AG20443 (cell line): ENCODE measurements around the gene CSNK1D.

ENCODE experiments used
- DNase-seq: peaks from one replicate; pipeline ENCODE4 v3.0.0; 2012; ENCODE audit warnings: low spot score, mixed read lengths

The CSNK1D gene

DNA sequence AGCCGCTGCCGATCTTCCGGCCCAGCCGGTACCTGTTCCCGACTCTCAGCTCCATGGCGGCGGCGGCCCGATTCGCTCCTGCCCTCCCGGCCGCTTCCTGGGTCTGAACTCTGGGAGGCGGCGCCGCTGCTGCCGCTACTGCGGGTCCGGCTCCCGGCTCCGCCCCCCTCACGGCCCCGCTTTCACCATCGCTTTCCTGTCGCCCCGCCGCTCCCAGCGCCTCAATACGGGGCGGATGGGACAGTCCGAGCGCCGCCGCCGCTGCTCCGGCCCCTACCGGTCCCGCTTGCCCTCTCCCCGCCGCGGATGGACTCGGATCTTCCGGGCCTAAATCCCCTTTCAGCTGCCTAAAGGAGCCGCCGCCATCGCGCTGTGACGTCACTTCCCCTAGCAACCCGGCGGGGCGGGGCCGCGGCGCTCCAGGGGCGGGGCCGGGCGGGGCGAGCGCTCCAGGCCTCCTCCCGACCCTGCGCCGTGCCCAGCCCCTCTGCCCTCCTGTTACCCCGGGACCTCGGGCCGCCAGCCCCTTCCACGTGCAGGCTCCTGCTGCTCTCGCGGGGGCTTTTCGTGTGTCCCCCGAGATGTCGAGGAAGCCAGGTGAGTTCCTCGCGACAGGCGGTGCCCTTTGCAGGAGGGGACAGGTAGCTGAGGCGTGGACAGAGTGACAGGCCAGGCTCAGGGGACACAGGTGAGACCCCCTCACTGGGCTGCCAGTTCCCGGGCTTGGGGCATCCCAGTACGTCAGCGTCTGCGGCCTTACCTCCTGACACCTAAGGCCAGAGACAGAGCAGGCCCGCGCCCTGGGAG, at the start of gene CSNK1D:
Gene CSNK1D (minus strand): TSS at position 374 of the 807 bp plus-strand sequence. CDS start 319 bp downstream, at position 55.
- DNase-seq: peak; percentile 97

DNA sequence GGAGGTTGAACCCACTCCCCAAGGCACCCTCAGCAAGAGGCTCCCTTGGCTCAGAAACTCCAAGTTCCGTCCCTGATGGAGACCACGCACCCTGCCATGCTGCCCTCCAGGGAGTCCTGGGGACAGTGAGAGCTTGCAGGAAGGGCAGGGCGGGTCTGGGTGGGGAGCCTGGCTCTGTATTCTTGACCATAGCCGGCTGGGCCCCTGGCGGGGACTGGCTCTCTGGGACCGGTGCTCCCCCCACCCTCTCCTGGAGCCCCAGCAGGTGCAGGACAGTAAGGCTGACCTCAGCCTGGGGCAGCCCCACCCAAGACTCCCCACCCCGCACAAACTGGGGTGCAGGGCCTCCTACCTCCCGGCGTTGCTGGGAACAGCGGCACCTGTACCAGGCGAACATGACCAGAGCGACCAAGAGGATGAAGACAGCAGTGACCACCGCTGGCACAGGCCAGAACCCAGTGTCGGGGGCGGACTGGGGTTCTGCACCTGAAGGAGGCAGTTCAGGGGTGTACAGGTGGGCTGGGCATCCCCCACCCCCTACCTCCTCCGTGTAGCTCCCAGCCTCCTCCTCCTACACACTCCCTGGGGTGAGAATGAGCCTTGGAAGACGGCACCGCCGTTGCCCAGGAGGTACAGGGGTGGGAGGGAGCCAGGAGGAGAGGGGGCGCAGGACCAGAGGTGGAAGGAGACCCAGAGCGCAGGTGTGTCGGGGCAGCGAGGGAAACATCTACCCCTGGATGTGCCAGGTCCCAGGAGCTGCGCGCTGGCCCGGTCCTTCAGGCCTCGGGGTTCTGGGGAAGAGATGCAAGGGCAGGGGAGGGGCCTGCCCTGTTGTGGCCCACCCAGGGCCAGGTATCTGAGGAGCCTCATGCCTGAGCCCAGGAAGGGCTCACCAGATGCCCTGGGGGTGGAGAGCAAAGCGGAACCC, 49.3 kb upstream of the CSNK1D start:
- DNase-seq: no peak

DNA sequence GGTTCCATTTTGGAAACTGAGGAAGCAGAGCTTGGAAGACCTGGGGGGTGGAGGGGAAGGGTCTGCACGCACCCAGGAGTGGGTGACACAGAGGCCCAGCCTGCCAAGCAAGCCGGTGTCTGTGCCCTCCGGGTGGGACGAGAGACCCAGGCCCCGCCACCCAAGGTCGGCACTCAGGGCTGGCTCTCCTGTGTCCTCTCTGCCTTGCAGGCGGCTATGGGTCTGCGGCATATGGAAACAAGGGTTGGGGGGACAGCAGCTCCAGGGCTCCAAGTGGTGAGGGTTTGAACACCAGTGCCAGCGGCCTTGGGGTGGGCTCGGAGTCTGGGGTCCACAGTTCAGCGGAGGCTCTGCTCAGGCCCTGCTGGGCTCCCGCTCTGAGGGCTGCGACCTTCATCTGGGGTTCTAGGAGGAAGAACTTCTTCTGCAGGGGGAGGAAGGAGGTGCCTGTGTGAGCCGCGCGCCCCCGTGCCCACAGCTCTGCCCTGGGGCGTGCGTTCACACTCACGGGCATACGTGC, 48.5 kb upstream of the CSNK1D start:
- DNase-seq: no peak

DNA sequence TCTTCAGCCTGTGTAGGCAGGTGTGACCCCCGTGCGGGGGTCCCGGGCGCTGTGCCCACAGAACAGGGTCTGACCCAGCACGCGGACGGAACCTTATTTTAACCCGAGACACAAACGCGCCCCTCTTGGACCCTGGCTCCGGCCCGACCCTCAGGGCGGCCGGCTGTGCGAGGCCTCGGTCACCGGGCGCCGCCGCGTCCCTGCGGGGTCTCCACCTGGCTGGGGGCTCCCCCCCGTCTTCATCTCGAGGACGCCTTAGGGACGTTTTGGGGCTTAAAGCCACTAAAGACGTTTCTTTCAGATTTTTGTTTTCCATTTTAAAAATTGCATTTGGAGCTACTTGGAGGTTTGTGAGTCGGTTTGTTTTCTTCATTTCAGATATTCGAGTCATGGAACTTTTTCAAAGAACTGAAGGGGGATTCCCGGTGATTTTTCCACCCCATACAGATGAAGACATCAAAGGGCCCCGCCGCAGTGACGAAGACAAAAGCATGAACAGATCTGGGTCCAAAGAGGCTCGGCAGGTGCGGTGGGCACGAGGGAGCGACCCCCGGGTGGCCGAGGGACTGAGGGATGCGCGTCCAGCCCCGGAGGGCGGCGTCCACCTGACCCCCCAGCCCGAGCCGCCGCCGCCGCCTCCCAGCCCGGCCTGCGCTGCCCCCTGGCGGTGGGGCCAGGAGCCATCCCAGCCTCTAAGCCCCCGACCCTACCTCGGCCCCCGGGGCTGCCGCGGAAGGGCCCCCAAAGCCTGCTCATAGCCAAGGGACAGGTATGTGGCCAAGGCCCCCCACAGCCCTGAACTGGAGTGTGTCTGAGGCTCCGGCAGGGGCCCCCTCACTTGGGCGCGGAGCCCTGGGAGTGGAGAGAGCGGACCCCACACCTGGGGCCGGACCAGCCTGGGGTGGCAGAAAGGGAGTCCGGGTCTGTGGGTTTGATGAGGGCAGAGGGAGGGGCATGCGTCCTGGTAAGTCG, 47.7 kb upstream of the CSNK1D start:
- peak; percentile 72 for DNase-seq

DNA sequence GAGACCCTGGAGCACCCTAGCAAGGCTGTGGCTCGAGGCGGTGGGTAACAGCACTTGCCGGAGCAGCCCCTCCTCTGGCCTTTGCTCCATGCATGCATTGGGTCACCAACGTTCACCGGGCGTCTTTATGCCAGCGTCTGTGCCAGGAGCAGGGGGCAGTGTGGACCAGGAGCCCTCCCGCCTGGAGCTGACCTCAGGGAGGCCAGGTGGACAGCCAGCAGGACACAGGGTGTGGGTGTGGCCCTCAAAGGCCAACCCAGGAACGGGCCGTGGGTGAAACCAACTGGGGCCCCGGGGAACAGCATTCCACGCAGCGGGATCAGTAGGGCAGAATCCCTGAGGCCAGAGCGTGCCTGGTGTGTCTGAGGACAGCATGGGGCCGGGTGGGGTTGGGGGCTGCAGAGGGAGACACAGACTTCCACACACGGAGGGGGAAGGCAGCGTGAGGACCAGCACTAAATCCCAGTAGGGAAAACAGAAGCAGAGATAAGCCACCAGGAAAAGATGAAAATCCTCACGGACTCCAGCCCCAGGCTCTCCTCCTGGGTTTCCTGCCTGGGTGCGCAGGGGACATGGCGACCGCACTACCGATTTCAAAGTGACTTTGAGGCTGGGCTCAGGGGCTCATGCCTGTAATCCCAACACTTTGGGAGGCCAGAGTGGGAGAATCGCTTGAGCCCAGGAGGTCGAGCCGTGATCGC, 46.8 kb upstream of the CSNK1D start:
- DNase-seq: no peak

DNA sequence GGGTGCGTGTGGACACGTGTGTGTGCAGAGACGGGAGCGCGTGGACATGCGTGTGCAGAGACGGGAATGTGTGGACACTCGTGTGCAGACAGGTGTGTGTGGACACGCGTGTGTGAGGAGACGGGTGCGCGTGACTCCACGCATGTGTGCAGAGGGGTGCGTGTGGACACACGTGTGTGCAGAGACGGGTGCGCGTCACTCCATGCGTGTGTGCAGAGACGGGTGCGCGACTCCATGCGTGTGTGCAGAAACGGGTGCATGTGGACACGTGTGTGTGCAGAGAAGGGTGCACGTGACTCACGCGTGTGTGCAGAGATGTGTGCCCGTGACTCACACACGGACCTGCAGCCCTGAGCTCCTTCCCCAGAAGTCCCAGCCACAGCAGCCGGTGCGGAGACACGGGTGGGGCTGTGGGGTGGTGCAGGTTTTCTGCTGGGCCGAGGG, 46.1 kb upstream of the CSNK1D start:
- DNase-seq: no peak

DNA sequence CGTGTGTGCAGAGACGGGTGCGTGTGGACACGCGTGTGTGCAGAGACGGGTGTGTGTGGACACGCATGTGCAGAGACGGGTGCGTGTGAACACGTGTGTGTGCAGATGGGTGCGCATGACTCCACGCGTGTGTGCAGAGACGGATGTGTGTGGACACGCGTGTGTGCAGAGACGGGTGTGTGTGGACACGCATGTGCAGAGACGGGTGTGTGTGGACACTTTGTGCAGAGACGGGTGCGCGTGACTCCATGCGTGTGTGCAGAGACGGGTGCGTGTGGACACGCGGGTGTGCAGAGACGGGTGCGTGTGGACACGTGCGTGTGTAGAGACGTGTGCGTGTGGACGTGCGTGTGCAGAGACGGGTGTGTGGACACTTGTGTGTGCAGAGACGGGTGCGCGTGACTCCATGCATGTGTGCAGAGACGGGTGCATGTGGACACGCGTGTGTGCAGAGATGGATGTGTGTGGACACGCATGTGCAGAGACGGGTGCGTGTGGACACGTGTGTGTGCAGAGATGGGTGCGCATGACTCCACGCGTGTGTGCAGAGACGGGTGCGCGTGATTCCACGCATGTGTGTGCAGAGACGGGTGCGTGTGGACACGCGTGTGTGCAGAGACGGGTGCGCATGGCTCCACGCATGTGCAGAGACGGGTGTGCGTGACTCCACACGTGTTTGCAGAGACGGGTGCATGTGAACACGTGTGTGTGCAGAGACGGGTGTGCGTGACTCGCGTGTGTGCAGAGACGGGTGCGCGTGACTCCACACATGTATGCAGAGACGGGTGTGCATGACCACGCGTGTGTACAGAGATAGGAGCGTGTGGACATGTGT, 45.5 kb upstream of the CSNK1D start:
- no peak for DNase-seq

DNA sequence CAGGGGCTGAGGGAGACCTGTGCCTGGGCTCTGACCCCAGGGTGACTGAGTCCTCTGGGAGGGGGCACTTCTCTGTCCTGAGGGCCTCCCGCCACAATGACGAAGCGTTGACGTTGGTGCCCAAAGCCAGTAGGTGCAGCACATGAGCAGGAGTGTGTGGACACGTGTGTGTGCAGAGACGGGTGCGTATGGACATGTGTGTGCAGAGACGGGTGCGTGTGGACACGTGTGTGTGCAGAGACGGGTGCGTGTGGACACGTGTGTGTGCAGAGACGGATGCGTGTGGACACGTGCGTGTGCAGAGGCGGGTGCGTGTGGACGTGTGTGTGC, 44.6 kb upstream of the CSNK1D start:
- DNase-seq: no peak

DNA sequence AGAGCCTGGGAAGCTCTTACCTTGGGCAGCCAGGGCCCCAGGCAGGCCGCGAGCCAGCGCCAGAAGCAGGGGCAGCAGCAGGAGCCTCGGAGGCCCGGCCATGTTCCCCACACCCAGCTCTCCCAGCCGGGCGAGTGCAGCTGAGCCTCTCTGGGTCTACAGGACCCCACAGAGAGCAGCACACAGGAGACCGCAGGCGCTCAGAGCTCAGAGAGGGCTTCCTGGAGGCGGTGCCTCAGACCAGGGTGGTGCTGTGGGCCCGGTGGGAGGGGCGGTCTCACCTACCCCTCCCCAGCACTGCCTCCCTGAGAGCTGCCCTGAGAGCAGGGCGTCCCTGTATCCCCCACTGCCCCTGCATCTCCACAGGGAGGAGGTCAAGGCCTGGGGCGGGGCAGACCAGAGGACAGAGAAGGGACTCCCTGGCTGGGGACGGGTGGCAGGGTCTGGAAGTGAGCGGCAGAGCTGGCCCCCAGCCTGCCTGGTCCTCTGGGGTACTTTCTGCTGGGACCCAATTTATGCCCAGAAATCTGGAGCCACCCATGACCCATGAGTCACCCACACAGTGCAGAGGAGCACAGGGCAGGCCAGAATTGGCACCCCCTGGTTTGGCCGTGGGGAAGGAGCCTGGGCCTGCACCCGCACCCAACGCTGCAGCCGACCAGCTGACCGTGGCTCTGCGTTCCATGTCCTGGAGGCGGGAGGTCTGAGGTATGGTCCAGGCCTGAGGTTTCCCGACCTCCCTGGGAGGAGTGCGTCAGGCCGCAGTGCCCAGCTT, 44.1 kb upstream of the CSNK1D start, which contains the start of gene CD7:
Gene CD7 (minus strand): TSS at position 215 of the 775 bp plus-strand sequence. CDS start 113 bp downstream, at position 102.
- no peak for DNase-seq

DNA sequence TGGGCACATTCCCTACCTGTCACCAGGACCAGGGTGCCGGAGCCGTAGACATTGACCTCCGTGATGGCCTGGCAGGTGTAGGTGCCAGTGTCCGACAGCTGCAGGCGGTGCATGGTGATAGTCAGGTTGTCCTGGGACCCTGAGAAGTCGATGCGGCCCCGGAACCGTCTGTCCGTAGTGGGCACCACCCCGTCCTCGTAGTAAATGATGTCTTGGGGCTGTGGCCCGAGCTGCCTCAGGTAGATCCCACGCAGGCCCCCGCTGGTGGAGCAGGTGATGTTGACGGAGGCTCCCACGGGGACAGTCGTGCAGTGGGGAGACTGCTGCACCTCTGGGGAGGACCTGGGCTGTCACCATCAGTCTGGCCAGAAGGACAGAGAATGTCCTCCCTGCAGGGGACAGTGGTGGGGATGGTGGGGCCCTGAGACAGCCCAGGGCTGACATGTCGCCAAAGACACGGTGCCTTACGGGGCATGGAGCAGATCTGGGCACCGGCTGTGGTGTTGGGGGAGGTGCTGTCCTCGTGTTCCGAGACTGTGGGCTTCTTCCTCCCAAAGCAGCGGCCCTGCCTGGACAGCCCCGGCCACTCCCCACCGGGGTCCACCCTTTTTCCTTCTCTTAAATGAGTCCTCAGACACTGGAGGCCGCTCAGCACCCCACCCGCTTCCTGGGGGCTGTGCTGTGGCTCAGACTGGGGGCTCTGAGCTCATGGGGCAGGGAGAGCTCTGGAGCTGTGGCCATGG, 43.3 kb upstream of the CSNK1D start:
- no peak for DNase-seq

DNA sequence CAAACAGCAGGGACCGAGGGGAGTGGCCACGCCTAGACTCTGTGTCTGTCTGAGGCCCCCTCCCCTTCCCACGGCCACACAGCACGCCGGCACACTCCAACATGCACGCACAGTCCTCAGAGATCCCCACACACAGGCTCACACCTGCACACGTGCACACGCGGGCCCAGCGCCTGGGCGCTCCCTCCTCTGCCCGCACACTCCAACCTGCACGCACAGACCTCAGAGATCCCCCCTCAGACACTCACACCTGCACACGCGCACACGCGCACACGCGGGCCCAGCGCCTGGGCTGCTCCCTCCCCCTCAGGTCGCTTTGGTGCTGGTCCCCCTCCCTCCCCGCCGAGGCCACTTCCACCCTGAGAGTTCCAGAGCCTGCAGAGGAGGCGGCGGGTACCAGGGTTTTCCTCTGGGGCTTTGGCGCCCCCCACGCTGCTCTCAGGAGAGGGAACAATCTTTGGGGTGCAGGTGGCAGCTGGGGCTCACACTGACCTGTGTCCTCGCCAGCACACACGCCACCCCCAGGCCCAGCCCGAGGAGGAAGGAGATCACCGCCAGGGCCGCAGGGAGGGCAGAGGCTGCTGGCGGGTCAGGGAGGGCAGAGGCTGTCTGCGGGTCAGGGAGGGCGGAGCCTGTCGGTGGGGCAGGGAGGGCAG, 42.3 kb upstream of the CSNK1D start:
- no peak for DNase-seq

DNA sequence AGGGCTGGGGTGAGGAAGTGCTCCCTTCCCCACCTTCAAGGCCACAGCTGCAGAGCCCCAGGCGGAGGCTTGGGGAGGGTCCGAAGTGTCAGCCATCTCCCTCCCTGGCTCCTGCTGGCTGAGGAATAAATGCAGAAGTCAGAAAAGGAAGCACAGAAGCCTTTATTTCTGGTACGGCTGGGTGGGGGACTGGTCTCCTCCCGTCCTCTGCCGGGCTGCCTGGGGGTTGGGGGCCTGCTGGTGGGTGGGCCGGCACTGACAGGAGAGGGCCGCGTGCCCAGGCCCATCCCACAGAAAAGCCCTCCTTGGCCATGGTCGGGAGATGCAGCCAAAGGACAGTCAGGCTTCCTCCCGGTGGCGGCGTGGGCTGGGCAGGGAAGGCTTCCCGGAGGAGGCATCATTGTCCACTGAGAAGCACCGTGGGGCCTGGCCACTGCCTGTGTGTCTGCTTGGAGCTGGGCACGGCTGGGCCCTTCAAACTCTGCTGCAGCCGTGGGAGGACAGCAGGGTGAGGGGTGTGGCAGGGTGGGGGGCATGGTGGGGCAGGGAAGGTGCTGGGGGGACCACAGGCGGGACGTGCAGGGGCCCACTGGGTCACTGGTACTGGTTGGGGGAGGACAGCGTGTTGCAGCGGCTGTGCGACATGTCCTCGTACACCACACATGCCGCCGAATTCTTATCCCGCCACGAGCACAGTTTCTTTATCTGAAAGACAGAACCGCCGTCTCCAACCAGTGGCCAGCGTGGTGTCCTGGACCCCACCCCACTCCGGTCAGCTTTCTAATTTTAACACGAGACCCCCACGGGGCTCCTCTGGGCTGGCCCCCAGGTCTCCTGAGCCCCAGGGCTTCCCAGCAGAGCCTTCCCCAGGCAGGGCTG, 41.5 kb upstream of the CSNK1D start:
- DNase-seq: no peak

DNA sequence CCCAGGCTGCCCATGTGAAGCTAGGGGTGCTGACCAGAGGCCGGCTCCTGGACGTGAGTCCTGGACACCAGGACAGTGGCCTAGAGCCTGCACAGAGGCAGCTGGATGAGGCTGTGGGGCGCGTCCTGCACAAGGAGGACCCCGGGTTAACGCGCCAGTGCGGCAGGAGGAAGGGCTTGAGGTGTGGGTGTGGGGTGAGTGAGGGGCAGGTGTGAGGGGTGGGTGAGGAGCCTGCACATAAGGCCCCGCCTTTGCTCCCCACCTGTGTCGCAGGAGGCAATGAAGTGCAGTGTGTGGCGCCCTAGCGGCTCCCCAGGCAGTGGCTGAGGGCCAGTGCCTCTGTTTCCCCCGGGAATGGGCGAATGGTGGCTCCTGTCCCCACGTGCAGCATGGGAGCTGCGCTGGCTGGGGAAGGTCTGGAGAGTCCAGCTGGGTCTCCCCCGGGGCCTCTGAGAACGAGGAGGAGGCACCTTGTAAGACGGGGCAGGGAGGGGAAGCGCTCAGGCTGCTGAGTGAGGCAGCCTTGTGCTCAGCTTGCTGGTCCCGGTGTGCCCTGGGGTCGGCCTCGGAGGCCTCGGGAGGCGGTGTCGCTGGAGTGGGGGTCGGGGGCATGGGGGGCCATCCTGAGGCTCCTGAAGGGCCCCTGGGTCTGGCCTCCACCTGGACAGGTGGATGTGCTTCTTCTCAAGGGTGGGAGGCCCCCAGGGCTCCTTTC, 40.7 kb upstream of the CSNK1D start:
- DNase-seq: no peak

DNA sequence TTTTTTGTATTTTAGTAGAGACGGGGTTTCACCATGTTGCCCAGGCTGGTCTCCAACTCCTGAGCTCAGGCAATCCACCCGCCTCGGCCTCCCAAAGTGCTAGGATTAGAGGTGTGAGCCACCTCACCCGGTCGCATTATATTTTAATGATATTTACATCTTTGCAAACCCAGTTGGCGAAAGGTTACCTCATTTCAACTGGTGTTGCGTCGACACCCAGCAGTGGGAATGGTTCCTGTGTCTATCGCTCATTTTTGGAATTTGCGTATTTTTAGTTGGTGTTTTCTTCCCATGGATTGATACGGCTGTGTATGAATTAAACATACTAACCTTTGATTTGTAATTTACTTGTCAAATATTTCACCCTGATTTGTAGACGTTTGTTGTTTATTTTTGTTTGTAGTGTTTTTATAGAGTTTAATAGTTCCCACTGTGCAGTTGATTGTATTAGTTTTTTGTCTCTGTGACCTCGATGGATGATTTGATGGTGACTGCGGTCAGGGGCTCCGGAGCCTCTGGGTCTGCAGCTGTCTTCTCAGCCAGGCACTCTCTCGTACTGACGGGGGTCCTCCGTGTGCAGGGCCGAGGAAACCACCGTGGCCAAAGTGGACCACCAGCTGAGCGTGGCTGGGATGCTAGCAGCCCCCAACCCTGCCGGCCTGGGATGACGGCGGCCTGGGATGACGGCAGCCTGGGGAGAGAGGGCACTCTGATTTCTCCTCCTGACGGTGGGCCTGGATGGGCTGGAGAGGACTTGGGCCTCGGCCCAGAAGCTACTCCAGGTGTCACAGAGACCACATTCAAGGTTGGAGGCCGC, 39.9 kb upstream of the CSNK1D start:
- DNase-seq: no peak

DNA sequence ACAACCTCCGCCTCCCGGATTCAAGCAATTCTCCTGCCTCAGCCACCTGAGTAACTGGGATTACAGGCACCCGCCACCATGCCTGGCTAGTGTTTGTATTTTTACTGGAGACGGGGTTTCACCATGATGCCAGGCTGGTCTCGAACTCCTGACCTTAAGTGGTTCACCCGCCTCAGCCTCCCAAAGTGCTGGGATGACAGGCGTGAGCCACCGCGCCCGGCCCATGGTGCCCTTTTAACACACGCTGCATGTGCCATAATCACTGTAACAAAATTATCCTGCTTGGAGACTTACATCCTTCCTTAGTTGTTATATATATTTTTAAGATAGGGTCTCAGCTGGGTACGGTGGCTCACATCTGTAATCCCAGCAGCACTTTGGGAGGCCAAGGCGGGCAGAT, 38.5 kb upstream of the CSNK1D start:
- no peak for DNase-seq
